HepG2 (cell line): ENCODE results near the gene PTPN13.

Experiments used
- EP300 ChIP-seq, 3 experiments: sonication (generic) in 1 of 3; formaldehyde crosslinking in 1 of 3; IDR thresholded peaks; 2 replicates each; pipeline versions ENCODE4 v1.5.1 to v1.6.1; 2011 to 2020; ENCODE audit warnings: low read depth in 2 of 3, low read length in 2 of 3, borderline replicate concordance in 1 of 3, improper control_type of control experiment in 1 of 3, mild to moderate bottlenecking in 1 of 3, missing genetic modification reagents in 1 of 3, moderate library complexity in 1 of 3
- MAFK ChIP-seq, 2 experiments: IDR thresholded peaks in 1 of 2; conservative IDR thresholded peaks in 1 of 2; 2 replicates each; pipeline ENCODE4 v1.6.1; 2011; ENCODE audit warnings: improper control_type of control experiment in 2 of 2, low read length in 2 of 2
- MBNL3 ChIP-seq: fragments of 250-450 bp; sonication (Bioruptor Pico); conservative IDR thresholded peaks from 2 replicates; pipeline ENCODE4 v1.8.0; 2022; ENCODE audit warnings: mild to moderate bottlenecking, inconsistent platforms
- PAWR ChIP-seq: sonication (generic); formaldehyde crosslinking; IDR thresholded peaks from 2 replicates; pipeline ENCODE4 v1.4.0; 2020; ENCODE audit warnings: missing genetic modification reagents, mild to moderate bottlenecking, borderline replicate concordance
- POLR2A ChIP-seq, 2 experiments: IDR thresholded peaks; 2 replicates each; pipeline ENCODE4 v1.6.1; 2011; ENCODE audit warnings: low read depth in 2 of 2, low read length in 2 of 2, mild to moderate bottlenecking in 1 of 2, moderate library complexity in 1 of 2; ENCODE audit not compliant: insufficient read depth in 1 of 2
- ZBTB7A ChIP-seq: sonication (generic); formaldehyde crosslinking; IDR thresholded peaks from 2 replicates; pipeline ENCODE4 v1.8.0; 2022; ENCODE audit warnings: mild to moderate bottlenecking, missing genetic modification reagents
- ZMYM3 ChIP-seq: sonication (generic); formaldehyde crosslinking; IDR thresholded peaks from 2 replicates; pipeline ENCODE4 v1.5.1; 2020; ENCODE audit warnings: mild to moderate bottlenecking, missing genetic modification reagents
- ZNF44 ChIP-seq: sonication (generic); formaldehyde crosslinking; IDR thresholded peaks from 2 replicates; pipeline ENCODE4 v1.5.1; 2020; ENCODE audit warnings: mild to moderate bottlenecking, missing genetic modification reagents
- TF ChIP-seq, protein P1 (sequence below): sonication (generic); formaldehyde crosslinking; IDR thresholded peaks from 2 replicates; pipeline ENCODE4 v1.5.0; 2020; ENCODE audit warnings: mild to moderate bottlenecking, missing genetic modification reagents
- TF ChIP-seq, protein P2 (sequence below): sonication (generic); formaldehyde crosslinking; IDR thresholded peaks from 2 replicates; pipeline ENCODE4 v1.5.0; 2020; ENCODE audit warnings: mild to moderate bottlenecking, missing genetic modification reagents, moderate library complexity
- TF ChIP-seq, protein P3 (sequence below): sonication (generic); formaldehyde crosslinking; IDR thresholded peaks from 2 replicates; pipeline ENCODE4 v1.8.0; 2022; ENCODE audit warnings: low read depth, missing genetic modification reagents
- TF ChIP-seq, protein P4 (sequence below): sonication (generic); formaldehyde crosslinking; conservative IDR thresholded peaks from 2 replicates; pipeline ENCODE4 v1.4.0; 2020; ENCODE audit warnings: missing genetic modification reagents
- TF ChIP-seq, protein P5 (sequence below): sonication (generic); formaldehyde crosslinking; IDR thresholded peaks from 2 replicates; pipeline ENCODE4 v1.4.0; 2020; ENCODE audit warnings: mild to moderate bottlenecking, missing genetic modification reagents

DNA sequence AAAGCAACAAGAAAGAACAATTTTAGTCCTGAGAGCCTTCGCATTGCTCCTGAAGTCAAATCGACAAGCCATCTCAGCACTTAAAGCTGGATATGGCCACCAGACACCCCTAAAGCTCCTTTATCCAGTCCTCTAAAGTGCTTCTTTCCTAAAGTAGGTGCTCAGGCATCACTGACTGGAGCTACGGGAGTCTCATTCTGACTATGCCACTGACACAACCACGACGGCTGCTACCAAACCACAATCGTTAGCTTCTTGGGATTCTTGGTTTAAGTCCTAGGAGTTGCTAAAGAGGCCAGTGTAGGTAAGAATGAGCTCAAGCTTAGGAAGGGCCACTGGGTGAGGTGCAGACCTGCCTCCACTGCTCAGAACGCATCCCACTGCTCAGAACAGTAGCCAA lies 254.0 kb downstream of the PTPN13 start:
- TF ChIP-seq ZBTB7A (no peak), ZMYM3 (CRISPR knock-in tag) (no peak), MBNL3 (no peak), PAWR (CRISPR knock-in tag) (no peak), EP300 (IDR thresholded peaks at IDR 0.05; ENCODE audit: low read depth in 2 of 2, low read length in 2 of 2) (no peak), EP300 (CRISPR knock-in tag; IDR thresholded peaks at IDR 0.05; ENCODE audit: borderline replicate concordance) (no peak), ZNF44 (CRISPR knock-in tag) (no peak), MAFK (conservative IDR thresholded peaks at IDR 0.05 in 1 of 2, IDR thresholded peaks at IDR 0.05 in 1 of 2; ENCODE audit: low read length in 2 of 2) (no peak), POLR2A (IDR thresholded peaks at IDR 0.05; ENCODE audit: insufficient read depth in 1 of 2, low read depth in 2 of 2, low read length in 2 of 2) (no peak)
- TF ChIP-seq, protein P1, sequence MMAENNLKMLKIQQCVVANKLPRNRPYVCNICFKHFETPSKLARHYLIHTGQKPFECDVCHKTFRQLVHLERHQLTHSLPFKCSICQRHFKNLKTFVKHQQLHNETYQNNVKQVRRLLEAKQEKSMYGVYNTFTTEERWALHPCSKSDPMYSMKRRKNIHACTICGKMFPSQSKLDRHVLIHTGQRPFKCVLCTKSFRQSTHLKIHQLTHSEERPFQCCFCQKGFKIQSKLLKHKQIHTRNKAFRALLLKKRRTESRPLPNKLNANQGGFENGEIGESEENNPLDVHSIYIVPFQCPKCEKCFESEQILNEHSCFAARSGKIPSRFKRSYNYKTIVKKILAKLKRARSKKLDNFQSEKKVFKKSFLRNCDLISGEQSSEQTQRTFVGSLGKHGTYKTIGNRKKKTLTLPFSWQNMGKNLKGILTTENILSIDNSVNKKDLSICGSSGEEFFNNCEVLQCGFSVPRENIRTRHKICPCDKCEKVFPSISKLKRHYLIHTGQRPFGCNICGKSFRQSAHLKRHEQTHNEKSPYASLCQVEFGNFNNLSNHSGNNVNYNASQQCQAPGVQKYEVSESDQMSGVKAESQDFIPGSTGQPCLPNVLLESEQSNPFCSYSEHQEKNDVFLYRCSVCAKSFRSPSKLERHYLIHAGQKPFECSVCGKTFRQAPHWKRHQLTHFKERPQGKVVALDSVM: no peak
- TF ChIP-seq, protein P2, sequence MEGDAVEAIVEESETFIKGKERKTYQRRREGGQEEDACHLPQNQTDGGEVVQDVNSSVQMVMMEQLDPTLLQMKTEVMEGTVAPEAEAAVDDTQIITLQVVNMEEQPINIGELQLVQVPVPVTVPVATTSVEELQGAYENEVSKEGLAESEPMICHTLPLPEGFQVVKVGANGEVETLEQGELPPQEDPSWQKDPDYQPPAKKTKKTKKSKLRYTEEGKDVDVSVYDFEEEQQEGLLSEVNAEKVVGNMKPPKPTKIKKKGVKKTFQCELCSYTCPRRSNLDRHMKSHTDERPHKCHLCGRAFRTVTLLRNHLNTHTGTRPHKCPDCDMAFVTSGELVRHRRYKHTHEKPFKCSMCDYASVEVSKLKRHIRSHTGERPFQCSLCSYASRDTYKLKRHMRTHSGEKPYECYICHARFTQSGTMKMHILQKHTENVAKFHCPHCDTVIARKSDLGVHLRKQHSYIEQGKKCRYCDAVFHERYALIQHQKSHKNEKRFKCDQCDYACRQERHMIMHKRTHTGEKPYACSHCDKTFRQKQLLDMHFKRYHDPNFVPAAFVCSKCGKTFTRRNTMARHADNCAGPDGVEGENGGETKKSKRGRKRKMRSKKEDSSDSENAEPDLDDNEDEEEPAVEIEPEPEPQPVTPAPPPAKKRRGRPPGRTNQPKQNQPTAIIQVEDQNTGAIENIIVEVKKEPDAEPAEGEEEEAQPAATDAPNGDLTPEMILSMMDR: no peak
- TF ChIP-seq, protein P3, sequence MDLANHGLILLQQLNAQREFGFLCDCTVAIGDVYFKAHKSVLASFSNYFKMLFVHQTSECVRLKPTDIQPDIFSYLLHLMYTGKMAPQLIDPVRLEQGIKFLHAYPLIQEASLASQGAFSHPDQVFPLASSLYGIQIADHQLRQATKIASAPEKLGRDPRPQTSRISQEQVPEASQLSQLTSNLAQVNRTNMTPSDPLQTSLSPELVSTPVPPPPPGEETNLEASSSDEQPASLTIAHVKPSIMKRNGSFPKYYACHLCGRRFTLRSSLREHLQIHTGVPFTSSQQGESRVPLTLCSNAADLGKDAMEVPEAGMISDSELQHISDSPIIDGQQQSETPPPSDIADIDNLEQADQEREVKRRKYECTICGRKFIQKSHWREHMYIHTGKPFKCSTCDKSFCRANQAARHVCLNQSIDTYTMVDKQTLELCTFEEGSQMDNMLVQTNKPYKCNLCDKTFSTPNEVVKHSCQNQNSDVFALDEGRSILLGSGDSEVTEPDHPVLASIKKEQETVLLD (CRISPR knock-in tag): no peak
- TF ChIP-seq, protein P4, sequence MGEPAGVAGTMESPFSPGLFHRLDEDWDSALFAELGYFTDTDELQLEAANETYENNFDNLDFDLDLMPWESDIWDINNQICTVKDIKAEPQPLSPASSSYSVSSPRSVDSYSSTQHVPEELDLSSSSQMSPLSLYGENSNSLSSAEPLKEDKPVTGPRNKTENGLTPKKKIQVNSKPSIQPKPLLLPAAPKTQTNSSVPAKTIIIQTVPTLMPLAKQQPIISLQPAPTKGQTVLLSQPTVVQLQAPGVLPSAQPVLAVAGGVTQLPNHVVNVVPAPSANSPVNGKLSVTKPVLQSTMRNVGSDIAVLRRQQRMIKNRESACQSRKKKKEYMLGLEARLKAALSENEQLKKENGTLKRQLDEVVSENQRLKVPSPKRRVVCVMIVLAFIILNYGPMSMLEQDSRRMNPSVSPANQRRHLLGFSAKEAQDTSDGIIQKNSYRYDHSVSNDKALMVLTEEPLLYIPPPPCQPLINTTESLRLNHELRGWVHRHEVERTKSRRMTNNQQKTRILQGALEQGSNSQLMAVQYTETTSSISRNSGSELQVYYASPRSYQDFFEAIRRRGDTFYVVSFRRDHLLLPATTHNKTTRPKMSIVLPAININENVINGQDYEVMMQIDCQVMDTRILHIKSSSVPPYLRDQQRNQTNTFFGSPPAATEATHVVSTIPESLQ (CRISPR knock-in tag): no peak
- TF ChIP-seq, protein P5, sequence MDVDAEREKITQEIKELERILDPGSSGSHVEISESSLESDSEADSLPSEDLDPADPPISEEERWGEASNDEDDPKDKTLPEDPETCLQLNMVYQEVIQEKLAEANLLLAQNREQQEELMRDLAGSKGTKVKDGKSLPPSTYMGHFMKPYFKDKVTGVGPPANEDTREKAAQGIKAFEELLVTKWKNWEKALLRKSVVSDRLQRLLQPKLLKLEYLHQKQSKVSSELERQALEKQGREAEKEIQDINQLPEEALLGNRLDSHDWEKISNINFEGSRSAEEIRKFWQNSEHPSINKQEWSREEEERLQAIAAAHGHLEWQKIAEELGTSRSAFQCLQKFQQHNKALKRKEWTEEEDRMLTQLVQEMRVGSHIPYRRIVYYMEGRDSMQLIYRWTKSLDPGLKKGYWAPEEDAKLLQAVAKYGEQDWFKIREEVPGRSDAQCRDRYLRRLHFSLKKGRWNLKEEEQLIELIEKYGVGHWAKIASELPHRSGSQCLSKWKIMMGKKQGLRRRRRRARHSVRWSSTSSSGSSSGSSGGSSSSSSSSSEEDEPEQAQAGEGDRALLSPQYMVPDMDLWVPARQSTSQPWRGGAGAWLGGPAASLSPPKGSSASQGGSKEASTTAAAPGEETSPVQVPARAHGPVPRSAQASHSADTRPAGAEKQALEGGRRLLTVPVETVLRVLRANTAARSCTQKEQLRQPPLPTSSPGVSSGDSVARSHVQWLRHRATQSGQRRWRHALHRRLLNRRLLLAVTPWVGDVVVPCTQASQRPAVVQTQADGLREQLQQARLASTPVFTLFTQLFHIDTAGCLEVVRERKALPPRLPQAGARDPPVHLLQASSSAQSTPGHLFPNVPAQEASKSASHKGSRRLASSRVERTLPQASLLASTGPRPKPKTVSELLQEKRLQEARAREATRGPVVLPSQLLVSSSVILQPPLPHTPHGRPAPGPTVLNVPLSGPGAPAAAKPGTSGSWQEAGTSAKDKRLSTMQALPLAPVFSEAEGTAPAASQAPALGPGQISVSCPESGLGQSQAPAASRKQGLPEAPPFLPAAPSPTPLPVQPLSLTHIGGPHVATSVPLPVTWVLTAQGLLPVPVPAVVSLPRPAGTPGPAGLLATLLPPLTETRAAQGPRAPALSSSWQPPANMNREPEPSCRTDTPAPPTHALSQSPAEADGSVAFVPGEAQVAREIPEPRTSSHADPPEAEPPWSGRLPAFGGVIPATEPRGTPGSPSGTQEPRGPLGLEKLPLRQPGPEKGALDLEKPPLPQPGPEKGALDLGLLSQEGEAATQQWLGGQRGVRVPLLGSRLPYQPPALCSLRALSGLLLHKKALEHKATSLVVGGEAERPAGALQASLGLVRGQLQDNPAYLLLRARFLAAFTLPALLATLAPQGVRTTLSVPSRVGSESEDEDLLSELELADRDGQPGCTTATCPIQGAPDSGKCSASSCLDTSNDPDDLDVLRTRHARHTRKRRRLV (CRISPR knock-in tag): no peak
